Small intestine (tissue), 7 donors: ENCODE data around the gene CCK. TPM values are rescaled to one million over a fixed set of nuclear protein-coding genes. Genes with fewer than 3 reads are reported as not detected.

Source experiments
- DNase-seq, 2 donors: peaks; one replicate each; pipeline versions ENCODE4 v3.0.0 to v3.0.0-alpha.2; 2013
- FAIRE-seq: peaks from 2 replicates; lab custom pipeline; 2012; peaks lifted over from hg19 to GRCh38; lab: Jason Lieb, UNC
- H3K27ac ChIP-seq, 3 donors: one replicate each; pipeline ENCODE4 v1.5.1; 2013; ENCODE audit warnings: low read length in 2 of 3, mild to moderate bottlenecking in 2 of 3, control low read depth in 1 of 3, inconsistent platforms in 1 of 3, low read depth in 1 of 3, moderate library complexity in 1 of 3
- H3K27me3 ChIP-seq, 3 donors: one replicate each; pipeline ENCODE4 v1.6.1; 2013; ENCODE audit warnings: low read length in 3 of 3, inconsistent platforms in 1 of 3; ENCODE audit not compliant: control insufficient read depth in 3 of 3, insufficient read depth in 3 of 3
- H3K36me3 ChIP-seq, 3 donors: one replicate each; pipeline ENCODE4 v1.6.1; 2013; ENCODE audit warnings: low read length in 3 of 3, inconsistent platforms in 1 of 3, low read depth in 1 of 3, mild to moderate bottlenecking in 1 of 3, moderate library complexity in 1 of 3; ENCODE audit not compliant: control insufficient read depth in 3 of 3, insufficient read depth in 2 of 3
- H3K4me1 ChIP-seq, 3 donors: one replicate each; pipeline ENCODE4 v1.6.1; 2013; ENCODE audit warnings: low read length in 2 of 3, inconsistent platforms in 1 of 3, low read depth in 1 of 3, mild to moderate bottlenecking in 1 of 3, moderate library complexity in 1 of 3; ENCODE audit not compliant: control insufficient read depth in 3 of 3, insufficient read depth in 2 of 3
- H3K4me3 ChIP-seq, 3 donors: one replicate each; pipeline ENCODE4 v1.5.1; 2013; ENCODE audit warnings: low read length in 3 of 3, control low read depth in 1 of 3, inconsistent platforms in 1 of 3, low read depth in 1 of 3, mild to moderate bottlenecking in 1 of 3, moderate library complexity in 1 of 3
- H3K9me3 ChIP-seq, 2 donors: one replicate each; pipeline ENCODE4 v1.6.1; 2013; ENCODE audit warnings: low read depth in 1 of 2, low read length in 1 of 2; ENCODE audit not compliant: control insufficient read depth in 2 of 2, insufficient read depth in 1 of 2
- WGBS, 3 donors: extraction: QIAGEN DNeasy Blood & Tissue Kit; methylation state at CpG; one replicate each; pipeline ENCODE4 v1.1.7; 2013; 5-methylcytosine and 5-hydroxymethylcytosine counted together
- polyA plus RNA-seq, 4 donors: library from polyadenylated mRNA; stranded (reverse) in 3 of 4; unstranded in 1 of 4; fragments of 200-250 nt in 3 of 4; fragments of 120-200 nt in 1 of 4; gene quantifications; one replicate each; pipeline versions ENCODE4 v1.2.1 to v1.2.3, GENCODE V29; 2013
- donor health status: healthy with polysubstance abuse.
- donor health status: control.
- donor health status: control.
- donor health status: Bipolar disorder and iron deficiency.
- donor health status: healthy.

The CCK gene
- polyA plus RNA-seq, 4 donors = 0.89 to 44.9 (median 22.9) TPM

DNA sequence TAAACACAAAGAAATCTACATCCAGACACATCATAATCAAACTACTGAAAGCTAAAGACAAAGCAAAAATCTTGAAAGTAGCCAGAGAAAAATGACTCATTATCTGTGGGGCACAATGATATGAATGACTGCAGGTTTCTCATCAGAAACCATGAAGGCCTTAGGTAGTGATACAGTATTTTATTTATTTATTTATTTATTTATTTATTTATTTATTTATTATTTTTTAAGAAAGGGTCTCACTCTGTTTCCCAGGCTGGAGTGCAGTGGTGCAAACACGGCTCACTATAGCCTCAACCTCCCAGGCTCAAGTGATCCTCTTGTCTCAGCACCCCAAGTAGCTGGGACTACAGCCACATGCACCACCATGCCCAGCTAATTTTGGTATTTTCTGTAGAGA is 15.2 kb downstream of the CCK start:
- Histone ChIP-seq H3K4me1 (no peaks in the 10 kb centered on the region), H3K9me3 (no peaks in the 10 kb centered on the region), H3K27me3 (peaks cover 0 to 10% (median 2%) of the 10 kb centered on the region in 3 donors), H3K36me3 (no peaks in the 10 kb centered on the region), H3K4me3 (no peak overlapping the region), H3K27ac (no peak overlapping the region)
- FAIRE-seq (no peak), DNase-seq (no peak)
- 0 to 93% (median 90%) methylated on average over 1 of the region's 1 CpG for whole genome bisulfite sequencing, 3 donors

GRCh38 chr3:42247576-42248027 is 18.4 kb downstream of the CCK start:
- Histone ChIP-seq H3K27me3 (peaks cover 0 to 6% (median 2%) of the 10 kb centered on the region in 3 donors), H3K36me3 (no peaks in the 10 kb centered on the region), H3K27ac (no peak overlapping the region), H3K9me3 (no peaks in the 10 kb centered on the region), H3K4me3 (no peak overlapping the region), H3K4me1 (no peaks in the 10 kb centered on the region)
- whole genome bisulfite sequencing, 3 donors = 6 to 10% (median 6%) methylated on average over 9 of the region's 9 CpGs
- DNase-seq (peak; percentile 70 to 76), FAIRE-seq (no peak)

DNA sequence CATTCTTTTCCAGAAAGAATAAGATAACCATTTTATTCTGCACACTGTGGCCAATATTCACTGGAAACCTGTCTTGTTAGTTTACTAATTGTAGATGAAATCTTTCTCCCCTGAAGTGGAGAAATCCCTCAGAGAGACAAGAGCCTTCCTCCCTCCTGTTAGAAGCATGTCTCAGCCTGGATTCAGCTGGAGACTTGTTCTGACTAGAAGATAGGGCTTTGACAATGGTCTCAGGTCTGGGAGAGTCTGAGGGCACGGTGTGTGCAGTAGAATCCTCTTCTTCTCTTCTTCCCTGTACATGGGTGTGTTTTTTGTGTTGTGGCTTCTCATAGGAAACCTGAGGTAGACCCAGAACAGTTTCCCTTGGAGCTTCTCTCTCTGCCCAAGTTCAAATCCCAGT is 19.9 kb downstream of the CCK start:
- Histone ChIP-seq H3K4me1 (no peaks in the 10 kb centered on the region), H3K27ac (no peak overlapping the region), H3K36me3 (no peaks in the 10 kb centered on the region), H3K27me3 (peaks cover 0 to 4% (median 2%) of the 10 kb centered on the region in 3 donors), H3K9me3 (no peaks in the 10 kb centered on the region), H3K4me3 (no peak overlapping the region)
- DNase-seq (no peak), FAIRE-seq (no peak)
- WGBS, 3 donors = 49 to 75% (median 59%) methylated on average over 1 of the region's 1 CpG

GRCh38 chr3:42236611-42237010 is 29.4 kb downstream of the CCK start:
- Histone ChIP-seq H3K27ac (no peak overlapping the region), H3K36me3 (no peaks in the 10 kb centered on the region), H3K9me3 (peaks cover 0 to 7% of the 10 kb centered on the region in 2 donors), H3K4me1 (no peaks in the 10 kb centered on the region), H3K27me3 (peaks cover 0 to 2% (median 0%) of the 10 kb centered on the region in 3 donors), H3K4me3 (no peak overlapping the region)
- FAIRE-seq (no peak), DNase-seq (no peak)
- 94 to 97% (median 94%) methylated on average over 2 of the region's 2 CpGs for WGBS, 3 donors

GRCh38 chr3:42235532-42235931 is 30.5 kb downstream of the CCK start:
- H3K27me3 ChIP-seq = peaks cover 0 to 2% (median 0%) of the 10 kb centered on the region in 3 donors
- H3K36me3 ChIP-seq = no peaks in the 10 kb centered on the region
- FAIRE-seq (no peak), DNase-seq (no peak)
- no peaks in the 10 kb centered on the region for H3K4me1 ChIP-seq
- no peak overlapping the region for H3K27ac ChIP-seq
- H3K9me3 ChIP-seq = peaks cover 0 to 7% of the 10 kb centered on the region in 2 donors
- H3K4me3 ChIP-seq = no peak overlapping the region

- Histone ChIP-seq H3K27ac (no peak overlapping the region), H3K27me3 (no peaks in the 10 kb centered on the region), H3K4me1 (no peaks in the 10 kb centered on the region), H3K9me3 (no peaks in the 10 kb centered on the region), H3K4me3 (no peak overlapping the region), H3K36me3 (no peaks in the 10 kb centered on the region)
- FAIRE-seq (no peak), DNase-seq (peak in 1 of 2 donors; percentile 44)
- 43 to 79% (median 55%) methylated on average over 5 of the region's 5 CpGs for WGBS, 3 donors
These were observed 35.1 kb downstream of the CCK start for GRCh38 chr3:42230860-42231259.

- Histone ChIP-seq H3K27ac (no peak overlapping the region), H3K9me3 (no peaks in the 10 kb centered on the region), H3K4me3 (no peak overlapping the region), H3K36me3 (peaks cover 0 to under 1% (median 0%) of the 10 kb centered on the region in 3 donors), H3K4me1 (no peaks in the 10 kb centered on the region), H3K27me3 (no peaks in the 10 kb centered on the region)
- no peak for FAIRE-seq
- peak; percentile 51 to 53 for DNase-seq
- WGBS, 3 donors = 41 to 52% (median 52%) methylated on average over 12 to 14 of the region's 14 CpGs
These were observed 35.9 kb downstream of the CCK start for GRCh38 chr3:42229942-42230688.

DNA sequence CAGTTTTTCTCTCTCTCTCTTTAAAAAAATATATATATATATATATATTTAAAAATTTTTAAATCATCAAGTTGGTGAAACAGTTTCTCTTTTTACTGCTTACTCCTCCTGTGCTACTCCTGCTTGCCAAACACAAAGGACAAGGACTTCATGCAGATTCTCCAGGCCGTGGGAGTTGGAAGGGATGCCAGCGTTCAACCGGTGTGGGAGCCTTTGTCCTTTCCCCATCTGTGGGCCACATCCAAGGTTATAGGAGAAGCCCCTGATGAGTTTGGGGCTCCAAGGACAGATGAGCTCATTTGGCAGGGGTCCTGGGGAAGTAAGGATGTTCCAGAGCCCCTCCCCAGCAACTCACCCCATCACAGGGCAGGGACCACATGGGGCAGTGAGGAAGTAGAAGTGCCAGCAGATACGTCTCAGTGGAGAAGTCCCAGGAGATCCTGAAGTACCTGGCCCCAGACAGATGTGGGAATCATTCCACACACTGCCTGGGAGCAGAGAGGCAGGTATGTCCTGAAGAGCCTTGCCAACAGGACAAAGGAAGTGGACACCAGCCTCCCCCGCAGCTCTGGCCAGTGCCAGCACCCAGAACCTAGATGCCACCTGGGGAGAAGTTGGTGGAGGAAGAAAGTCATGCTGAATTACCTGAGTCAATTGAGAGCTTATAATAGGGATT is 36.6 kb downstream of the CCK start:
- 59 to 71% (median 69%) methylated on average over 5 of the region's 5 CpGs for WGBS, 3 donors
- no peak overlapping the region for H3K27ac ChIP-seq
- H3K27me3 ChIP-seq = no peaks in the 10 kb centered on the region
- FAIRE-seq = no peak
- H3K4me1 ChIP-seq = no peaks in the 10 kb centered on the region
- H3K4me3 ChIP-seq = no peak overlapping the region
- peaks cover 0 to 2% (median 2%) of the 10 kb centered on the region in 3 donors for H3K36me3 ChIP-seq
- no peaks in the 10 kb centered on the region for H3K9me3 ChIP-seq
- DNase-seq = no peak
